GM19025 (cell line): Measurements from ENCODE around the gene CD59.

Experiments
- ATAC-seq: cut with Tn5 transposase; IDR thresholded peaks from one replicate; pipeline ENCODE4 v1.9.1; 2021; ENCODE audit warnings: mild to moderate bottlenecking, low read depth, moderate library complexity; ENCODE audit not compliant: unreplicated experiment

Gene CD59, protein sequence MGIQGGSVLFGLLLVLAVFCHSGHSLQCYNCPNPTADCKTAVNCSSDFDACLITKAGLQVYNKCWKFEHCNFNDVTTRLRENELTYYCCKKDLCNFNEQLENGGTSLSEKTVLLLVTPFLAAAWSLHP

DNA sequence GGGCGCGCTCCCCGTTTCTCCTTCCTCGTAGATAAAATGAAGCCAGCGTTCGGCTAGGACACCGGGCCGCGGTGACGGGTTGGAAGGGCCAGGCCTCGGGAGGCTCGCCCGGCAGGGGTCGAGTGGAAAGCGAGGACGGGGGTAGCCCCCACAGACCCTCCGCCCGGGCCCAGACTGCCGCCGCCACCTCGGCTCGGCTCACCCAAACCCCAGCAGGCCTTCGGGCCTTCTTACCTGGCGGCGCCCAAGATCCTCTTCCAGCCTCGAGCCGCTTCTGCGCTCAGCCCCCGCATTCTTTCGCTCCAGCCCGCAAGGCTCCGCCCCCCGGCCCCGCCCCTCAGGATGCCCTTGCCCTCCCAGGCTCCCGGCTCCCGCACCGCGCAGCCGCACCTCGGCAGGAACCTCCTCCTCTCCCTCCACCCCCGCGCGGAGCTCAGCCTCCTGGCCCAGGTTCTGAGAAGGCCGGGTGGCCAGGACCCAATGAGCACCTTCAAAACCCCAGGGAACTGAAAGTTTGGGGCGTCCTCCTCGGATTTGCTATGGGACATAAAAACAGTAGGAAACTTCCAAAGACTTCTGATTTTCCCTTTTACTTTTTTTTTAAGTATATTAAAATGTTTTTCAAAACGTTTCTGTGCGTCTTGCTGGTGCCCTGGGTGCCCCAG lies at the start of gene CD59:
Gene CD59 (minus strand): TSS at position 276 of the 665 bp plus-strand sequence. CDS start 13,978 bp downstream, outside the sequence.
- ATAC-seq, result peak; percentile 52

DNA sequence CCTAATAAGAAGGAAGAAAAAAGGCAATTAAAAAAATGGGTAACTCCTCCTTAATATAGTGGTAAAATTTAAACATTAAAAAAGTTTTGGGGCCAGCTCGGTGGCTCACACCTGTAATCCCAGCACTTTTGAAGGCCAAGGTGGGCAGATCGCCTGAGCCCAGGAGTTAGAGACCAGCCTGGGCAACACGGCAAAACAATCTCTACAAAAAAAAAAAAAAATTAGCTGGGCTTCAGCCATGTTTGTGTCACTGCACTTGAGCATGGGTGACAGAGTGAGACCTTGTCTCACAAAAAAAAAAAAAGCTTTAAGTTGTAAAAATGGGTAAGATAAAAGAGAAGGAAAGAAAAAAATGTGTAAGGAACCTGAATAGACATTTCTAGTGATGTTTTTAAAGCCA lies 49.4 kb upstream of the CD59 start:
- no peak for ATAC-seq

DNA sequence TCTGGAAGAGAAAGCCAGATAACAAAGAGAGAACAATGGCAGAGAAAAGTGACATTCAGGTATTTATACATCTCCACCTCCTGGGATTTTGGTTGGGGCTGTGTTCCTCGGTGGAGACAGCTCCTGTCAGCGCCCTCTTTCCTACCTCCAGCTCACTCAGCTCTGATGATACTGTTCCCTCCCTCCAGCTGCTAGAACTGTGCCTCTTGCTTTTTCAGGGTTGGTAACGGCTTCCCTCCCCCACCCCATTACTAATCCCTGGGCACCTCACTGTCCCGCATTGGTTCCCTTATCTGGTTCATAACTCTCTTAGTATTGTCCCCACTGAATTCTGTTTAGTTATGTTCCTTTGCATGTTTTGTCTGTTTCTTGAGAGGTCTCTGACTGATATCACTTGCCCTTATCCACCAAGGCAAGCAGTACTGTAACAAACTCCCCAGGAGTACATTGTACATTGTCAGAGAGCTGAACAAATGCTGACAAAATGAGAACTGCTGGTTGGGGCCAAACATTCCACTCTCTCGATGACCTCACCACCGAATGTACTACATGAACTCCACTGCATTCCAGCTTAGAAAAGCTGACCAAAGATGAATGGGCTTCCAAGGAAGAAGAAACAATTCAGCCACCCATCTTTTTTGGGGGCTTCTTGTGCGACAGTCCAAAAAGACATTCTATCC lies 43.8 kb upstream of the CD59 start:
- ATAC-seq, result no peak

DNA sequence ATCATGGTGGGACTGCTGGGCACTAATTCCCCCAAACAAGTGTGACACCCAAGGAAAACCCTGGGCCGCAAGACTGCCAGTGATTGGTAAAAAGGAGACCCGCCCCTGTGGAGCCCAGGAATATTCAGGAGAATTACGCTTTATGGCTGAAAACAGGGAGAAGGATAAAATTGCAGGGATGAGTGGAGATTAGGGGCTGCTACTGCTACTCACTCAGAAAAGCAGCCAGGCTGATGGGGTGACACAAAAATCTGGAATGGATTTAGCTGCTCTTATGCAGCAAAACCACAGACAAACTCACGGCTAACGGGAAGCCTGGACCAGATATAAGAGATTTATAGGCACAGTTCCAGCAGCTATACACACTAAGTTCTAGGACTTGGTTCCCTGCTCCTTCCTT lies 42.5 kb upstream of the CD59 start:
- no peak for ATAC-seq

DNA sequence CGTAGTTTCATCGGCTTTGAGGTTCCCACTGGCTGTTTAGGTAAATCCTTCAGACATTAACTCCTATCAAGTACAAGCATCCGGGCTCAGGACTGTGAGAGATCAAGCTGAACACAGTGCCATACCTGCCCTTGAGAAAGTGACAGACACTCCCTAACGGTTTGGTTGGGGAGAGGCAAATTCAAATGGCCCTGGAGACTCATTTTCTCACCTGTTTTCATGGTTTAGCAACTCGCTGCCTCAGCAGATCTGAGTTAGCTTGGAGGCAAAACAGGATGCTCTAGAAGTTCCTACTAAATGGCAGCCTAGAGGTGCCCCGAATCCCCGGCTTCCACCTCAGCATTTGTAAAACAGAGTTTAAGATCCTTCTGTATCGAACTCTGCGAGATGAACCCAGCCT lies 41.7 kb upstream of the CD59 start:
- ATAC-seq, result no peak

DNA sequence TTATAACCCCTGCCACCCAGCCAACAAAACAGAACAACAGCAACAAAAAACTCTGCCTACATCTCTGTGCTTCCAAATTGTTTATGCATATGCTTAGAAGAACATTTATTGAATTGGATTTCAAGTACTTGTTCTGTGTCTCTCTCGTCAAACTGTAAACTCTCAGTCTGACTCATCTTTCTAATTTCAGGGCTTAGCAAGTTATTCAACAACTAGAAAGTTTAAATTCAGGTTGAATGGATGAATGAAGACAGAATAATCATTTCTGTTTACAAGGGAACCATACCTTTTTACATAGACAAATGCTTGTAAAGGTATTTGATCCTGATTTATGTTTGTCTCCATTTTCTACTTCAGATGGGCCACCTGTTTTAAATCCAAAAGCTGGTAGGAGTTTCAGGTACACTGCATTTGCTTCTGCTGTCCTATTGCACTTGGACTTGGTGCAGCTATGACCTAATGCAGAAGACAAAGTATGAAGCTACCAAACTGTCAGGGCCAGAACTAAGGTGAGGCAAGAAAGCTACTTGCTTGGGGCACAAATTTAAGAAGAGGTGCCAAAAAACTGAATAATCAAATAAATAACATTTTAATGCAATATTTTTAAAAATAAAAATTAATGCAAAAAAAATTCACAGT lies 39.7 kb upstream of the CD59 start:
- peak; percentile 33 for ATAC-seq

DNA sequence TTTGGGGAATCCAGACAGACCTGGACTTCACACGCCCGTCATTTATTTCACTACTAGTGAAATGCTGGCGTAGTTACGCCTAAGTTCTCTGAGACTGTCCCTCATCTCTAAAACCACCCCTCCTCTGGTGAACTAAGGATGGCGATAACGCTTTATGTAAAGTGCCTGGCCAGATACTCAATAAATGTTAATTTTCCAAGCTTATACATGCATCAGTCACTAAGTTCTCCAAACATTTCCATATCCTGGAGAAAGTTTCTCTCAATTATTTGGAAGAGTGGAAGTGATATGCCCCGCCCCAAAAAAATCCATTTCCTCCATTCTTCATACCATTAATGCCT lies 39.2 kb upstream of the CD59 start:
- no peak for ATAC-seq

DNA sequence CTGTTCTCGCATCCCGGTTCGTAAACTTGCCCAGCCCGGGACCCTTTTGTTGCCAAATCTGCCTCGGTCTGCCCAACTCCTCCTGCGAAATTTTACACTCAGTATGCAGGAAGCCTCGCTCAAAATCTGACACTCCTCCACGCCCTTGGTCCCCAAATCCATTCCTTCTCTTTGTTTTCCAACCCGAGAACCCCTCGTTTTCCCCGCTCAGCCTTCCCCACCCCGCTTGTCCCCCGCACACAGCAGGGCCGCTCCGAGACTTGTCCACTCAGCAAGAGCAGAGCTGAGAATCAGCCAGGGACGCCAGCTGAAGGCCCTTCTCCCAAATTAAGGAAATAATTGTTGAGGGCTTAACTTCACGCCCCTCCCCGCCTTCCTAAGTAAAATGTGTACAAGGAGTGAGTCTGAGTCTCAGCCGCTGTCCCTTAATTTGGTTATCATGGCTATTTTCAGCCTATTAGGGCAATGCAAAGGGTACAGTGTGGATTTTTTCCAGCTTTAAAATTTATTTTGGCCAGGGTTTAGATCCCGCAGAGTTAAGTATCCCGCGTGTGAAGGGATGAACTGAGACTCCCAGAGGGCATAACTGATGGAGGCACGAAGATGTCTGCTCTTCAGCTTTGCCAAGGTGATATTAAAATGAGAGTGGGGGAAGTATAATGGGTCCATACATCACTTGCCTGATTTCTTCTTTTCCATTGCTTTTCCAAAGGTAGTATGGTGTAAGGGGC lies 38.7 kb upstream of the CD59 start:
- no peak for ATAC-seq

DNA sequence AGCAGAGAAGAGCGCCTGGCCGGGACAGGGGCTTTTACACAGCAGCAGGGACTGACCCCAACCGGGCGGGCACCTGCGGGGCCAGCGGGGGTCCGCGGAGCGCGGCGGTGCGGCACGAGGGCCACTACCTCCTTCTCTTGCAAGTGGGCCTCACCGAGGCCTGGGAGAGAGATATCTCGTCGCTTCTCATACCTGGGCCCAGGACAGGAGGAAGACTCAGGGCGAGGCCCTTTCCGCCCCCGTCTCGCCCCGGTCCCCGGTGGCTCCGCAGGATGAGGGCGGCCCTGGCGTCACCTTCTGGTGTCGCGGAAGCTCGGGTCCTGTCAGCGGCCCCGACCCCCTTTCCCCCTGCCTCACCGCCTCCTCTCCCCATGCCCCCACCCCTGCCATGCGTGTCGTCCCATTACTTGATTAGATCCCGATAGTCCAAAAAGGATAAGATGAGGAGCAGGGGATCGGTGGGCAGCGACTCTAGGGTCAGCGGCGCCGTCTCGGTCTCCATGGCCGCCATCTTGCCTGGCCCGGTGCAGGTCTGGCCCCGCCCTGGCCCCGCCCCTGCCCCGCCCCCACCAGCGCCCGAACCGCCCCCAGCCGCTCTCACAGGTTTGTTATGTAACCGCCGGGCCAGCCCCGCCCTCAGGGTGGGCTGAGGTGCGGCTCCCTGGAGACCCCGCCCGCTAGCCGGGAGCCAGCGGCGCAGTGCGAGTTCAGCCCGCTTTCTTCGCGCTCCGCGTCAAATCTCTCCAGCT lies 37.9 kb upstream of the CD59 start, which contains the start of gene FBXO3:
Gene FBXO3 (minus strand): TSS at position 534 of the 749 bp plus-strand sequence. CDS start 23 bp downstream, at position 511.
- peak; percentile 58 for ATAC-seq

DNA sequence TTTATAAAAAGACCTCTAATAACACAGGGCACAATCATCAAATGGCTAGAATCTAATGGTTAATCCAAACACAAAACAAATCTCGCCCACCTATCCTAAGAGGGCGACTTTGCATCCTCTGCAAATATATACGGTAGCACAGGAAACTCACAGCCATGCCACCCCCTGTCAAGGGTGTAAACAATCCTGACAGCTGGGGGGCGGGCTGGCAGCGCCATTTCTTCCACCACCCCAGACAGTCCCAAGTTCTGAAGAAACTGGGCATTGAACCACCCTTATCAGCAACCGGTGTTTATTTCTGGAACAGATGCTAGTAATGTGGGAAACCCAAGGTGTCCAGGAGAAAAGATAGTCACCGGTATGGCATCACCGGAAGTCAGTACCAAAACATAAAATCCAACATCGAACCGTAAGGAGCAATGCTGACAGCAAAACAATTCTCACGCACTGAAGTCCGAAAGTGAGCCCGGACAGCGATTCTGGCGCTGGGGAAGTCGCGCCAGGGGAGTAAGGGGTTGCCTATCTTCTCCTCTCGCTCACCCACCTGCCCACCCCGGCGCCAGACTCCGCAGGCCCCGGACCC lies 37.3 kb upstream of the CD59 start:
- ATAC-seq, result peak; percentile 1

DNA sequence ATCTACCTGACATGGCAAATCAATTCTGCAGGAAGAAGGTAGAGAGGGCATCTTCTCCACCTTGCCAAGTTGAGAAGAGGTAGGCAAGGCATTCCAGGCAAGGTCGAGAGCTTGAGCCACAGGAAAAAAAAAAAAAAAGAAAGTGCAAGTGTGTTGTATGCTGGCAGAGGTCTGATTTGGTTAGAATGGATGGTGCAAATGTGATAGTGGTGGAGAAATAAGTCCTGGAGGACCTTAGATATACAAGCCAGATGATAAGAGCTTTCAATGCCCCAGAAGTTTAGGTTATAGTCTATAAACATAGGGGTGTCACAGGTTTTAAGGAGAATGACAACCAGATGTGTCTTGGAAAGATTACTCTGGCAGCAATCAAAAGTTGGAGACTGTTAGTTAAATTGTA lies 36.6 kb upstream of the CD59 start:
- ATAC-seq, result no peak

DNA sequence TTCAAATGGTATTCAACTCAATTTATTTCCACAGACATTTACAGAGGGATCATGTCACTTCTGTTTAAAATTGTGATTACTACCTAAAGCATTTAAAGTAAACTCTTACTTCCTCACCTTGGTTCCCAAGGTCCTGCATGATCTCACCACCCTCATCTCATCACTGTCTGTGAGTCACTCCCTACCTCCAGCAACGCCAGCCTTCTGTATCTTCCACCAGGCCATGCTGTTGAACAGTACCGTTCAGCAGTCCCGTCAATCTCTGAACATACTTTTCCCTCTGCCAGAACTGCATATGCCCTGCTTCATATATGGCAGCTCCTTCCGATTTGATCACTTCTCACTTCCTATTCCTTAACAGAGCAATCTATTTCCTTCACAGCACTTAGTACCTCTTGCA lies 36.1 kb upstream of the CD59 start:
- no peak for ATAC-seq

DNA sequence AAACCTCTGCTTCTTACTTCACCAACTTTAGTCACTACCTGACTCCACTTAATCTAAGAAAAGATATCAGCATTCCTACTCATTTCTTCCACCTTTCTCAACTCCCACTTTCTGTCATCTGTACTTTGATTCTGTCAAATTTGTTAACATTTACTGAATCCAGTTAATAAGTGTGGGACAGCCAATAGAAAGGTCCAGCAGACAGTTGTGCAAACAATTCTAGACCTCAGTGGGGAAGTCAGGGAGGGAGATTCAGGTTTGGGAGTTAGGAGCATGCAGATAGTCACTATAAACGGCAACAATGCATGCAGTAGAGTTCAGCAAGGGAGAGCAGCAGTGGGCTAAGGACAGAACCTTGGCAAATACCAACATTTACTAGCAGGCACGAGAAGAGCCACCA lies 34.0 kb upstream of the CD59 start:
- ATAC-seq, result no peak

DNA sequence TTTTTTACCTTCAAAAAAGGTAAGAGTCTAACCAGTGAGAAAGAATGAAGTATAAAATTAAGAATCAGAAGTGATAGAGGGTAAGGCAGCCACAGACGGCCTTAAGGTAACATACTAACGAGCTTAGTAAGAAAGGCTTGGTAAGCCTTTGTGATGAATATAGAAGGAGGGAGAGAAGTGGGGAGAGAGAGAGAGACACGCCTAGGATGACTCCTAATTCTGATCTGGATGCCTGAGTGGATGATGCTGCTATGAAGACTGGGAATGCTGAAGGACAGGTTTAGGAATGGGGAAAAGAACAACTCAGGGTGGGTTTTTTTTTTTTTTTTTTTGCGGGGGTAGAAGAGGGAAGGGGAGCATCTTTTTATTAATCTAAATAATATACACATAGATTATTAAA lies 33.3 kb upstream of the CD59 start:
- ATAC-seq, result no peak

DNA sequence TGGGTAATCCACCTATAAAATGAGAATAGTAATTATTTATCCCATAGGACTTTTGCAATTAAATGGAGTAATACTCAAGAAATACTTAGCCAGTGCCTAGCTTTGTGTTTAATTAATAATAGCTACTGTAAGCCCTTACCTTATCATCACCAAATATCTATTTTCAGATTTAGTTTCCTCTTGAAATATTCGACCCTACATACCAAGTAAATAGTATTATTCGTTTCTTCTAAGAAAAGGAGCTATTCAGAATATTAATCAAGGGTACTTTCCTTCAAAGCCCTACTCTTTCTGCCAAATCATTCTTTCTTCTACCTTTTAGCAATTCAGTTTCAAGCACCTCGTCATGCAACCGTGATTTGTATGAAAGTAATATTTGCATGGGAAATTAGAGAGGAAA lies 31.4 kb upstream of the CD59 start:
- ATAC-seq, result no peak

DNA sequence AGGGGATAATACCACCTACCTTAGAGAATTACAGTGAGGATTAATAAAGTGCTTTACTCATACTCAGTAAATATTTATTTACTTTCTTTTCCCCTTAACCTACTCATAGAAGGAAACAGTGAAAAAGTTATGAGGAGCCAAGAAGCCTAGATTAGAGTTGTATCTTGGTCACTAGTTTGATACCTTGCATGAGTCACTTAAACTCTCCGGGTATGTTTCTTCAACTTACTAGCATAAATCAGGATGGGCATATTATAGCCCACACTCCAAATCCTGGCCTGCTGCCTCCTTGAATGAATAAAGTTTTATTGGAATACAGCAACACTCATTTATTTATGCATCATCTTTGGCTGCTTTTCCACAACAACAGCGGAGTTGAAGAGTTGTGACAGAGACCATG lies 29.9 kb upstream of the CD59 start:
- no peak for ATAC-seq

DNA sequence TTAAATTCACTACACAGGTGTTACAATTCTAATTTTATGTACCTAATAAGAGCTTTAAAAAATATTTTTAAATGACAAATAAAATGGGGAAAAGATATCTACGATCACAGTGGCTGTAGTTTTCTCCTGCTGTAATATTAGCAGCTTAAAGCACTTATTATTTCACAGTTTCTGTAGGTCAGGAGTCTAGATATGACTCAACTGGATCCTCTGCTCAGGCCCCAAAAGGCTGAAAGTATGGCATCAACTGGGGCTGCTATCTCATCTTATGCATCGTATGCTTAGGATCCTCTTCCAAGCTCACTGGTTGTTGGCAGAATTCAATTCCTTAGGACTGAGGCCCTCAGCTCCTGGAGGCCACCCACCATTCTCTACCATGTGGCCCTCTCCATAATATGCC lies 25.2 kb upstream of the CD59 start:
- ATAC-seq, result peak; percentile 73

DNA sequence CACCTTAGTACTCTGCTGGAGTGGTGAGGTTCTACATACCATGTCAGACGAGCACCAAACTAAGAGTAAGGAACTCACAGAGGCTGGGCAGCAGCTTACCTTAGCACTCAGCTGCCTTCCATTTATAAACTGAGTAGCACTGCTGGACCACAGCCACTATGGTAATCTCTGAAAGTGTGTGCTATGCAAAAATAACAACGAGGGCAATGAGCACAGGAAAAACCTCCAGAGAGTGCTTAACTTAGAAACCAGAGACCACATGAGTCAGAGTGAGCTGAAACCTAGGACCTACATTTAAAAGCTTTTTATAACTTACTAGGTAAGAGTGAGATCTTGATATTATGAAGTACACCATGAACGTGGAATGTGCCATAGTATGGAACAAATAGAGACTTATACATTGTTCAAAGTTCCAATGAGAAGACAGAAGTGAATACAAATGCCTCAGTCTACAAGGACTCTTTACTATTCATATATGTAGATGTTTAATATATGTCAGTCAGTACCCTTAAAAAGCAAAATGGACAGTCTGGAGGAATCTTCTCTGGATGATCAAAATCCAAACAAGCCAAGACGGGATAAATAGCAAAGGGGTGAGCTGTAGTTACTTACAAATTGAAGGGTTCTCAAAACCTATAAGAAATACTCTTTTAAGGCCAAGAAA lies 17.2 kb upstream of the CD59 start:
- peak; percentile 99 for ATAC-seq

DNA sequence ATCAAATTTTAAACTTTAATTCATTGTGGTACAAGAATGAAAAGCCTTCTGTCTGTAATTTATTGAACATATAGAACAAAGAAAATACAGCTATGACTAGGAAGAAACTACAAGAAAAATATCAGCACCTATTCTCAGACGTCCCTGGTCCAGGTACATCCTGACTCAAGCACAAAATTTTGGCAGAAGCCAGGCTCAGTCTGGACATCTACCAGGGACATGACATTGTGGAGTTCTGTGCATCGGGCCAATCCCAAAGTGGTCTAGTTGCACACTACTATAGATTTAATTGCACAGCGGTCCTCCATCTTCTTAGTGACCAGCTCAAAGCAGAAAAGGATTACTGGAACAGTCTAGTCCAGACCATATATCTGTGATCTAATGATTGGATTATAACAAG lies 15.7 kb upstream of the CD59 start:
- no peak for ATAC-seq
